Measurements from ENCODE around the gene SETDB1.

SETDB1 gene

GRCh38 chr1:150902751-150903150 is 23.4 kb upstream of the SETDB1 start:
- WGBS = 100% methylated on average over 1 of the region's 1 CpG

GRCh38 chr1:150905301-150905700 is 20.9 kb upstream of the SETDB1 start:
- Histone ChIP-seq H3K4me3 (ENCODE audit: low read length) (no peak overlapping the region), H3K36me3 (ENCODE audit: insufficient read depth, low read length) (no peaks in the 10 kb centered on the region), H3K27me3 (ENCODE audit: insufficient read depth, low read length) (no peaks in the 10 kb centered on the region), H3K9me3 (ENCODE audit: insufficient read depth, low read depth, low read length) (no peaks in the 10 kb centered on the region), H3K9ac (ENCODE audit: low read depth, low read length) (no peak overlapping the region), H3K27ac (ENCODE audit: low read depth, low read length) (no peak overlapping the region), H3K4me1 (ENCODE audit: insufficient read depth, low read length) (no peaks in the 10 kb centered on the region)
- WGBS = 96% methylated on average over 6 of the region's 6 CpGs

More at GRCh38 chr1:150902751-150903150, 23.4 kb upstream of the SETDB1 start:
- no peaks in the 10 kb centered on the region for H3K36me3 ChIP-seq (ENCODE audit: insufficient read depth, low read length)
- H3K4me3 ChIP-seq (ENCODE audit: low read length) = no peak overlapping the region
- H3K27me3 ChIP-seq (ENCODE audit: insufficient read depth, low read length) = no peaks in the 10 kb centered on the region
- no peak overlapping the region for H3K9ac ChIP-seq (ENCODE audit: low read depth, low read length)
- no peak overlapping the region for H3K27ac ChIP-seq (ENCODE audit: low read depth, low read length)
- no peaks in the 10 kb centered on the region for H3K4me1 ChIP-seq (ENCODE audit: insufficient read depth, low read length)
- 0 out of 2 replicates have a peak, but pooled peaks cover 6% of the 10 kb centered on the region for H3K9me3 ChIP-seq (ENCODE audit: insufficient read depth, low read depth, low read length)

- no peaks in the 10 kb centered on the region for H3K27me3 ChIP-seq (ENCODE audit: insufficient read depth, low read length)
- H3K36me3 ChIP-seq (ENCODE audit: insufficient read depth, low read length) = no peaks in the 10 kb centered on the region
- no peaks in the 10 kb centered on the region for H3K4me1 ChIP-seq (ENCODE audit: insufficient read depth, low read length)
- H3K4me3 ChIP-seq (ENCODE audit: low read length) = no peak overlapping the region
- H3K9me3 ChIP-seq (ENCODE audit: insufficient read depth, low read depth, low read length) = no peaks in the 10 kb centered on the region
- no CpG with 5 or more reads among the region's 1 CpG for WGBS
- H3K27ac ChIP-seq (ENCODE audit: low read depth, low read length) = no peak overlapping the region
- no peak overlapping the region for H3K9ac ChIP-seq (ENCODE audit: low read depth, low read length)
Observed at GRCh38 chr1:150906329-150906728, 19.8 kb upstream of the SETDB1 start.

- no peak overlapping the region for H3K27ac ChIP-seq (ENCODE audit: low read depth, low read length)
Observed at GRCh38 chr1:150906813-150907212, 19.4 kb upstream of the SETDB1 start.

GRCh38 chr1:150909585-150910180 is 16.5 kb upstream of the SETDB1 start:
- peaks cover 11% of the 10 kb centered on the region for H3K4me1 ChIP-seq (ENCODE audit: insufficient read depth, low read length)
- WGBS = 88% methylated on average over 2 of the region's 4 CpGs
- no peaks in the 10 kb centered on the region for H3K27me3 ChIP-seq (ENCODE audit: insufficient read depth, low read length)
- no peak overlapping the region for H3K4me3 ChIP-seq (ENCODE audit: low read length)
- no peaks in the 10 kb centered on the region for H3K36me3 ChIP-seq (ENCODE audit: insufficient read depth, low read length)
- no peak overlapping the region for H3K27ac ChIP-seq (ENCODE audit: low read depth, low read length)
- no peak overlapping the region for H3K9ac ChIP-seq (ENCODE audit: low read depth, low read length)
- no peaks in the 10 kb centered on the region for H3K9me3 ChIP-seq (ENCODE audit: insufficient read depth, low read depth, low read length)

More at GRCh38 chr1:150906813-150907212, 19.4 kb upstream of the SETDB1 start:
- H3K9me3 ChIP-seq (ENCODE audit: insufficient read depth, low read depth, low read length) = no peaks in the 10 kb centered on the region
- no peak overlapping the region for H3K9ac ChIP-seq (ENCODE audit: low read depth, low read length)
- no peaks in the 10 kb centered on the region for H3K36me3 ChIP-seq (ENCODE audit: insufficient read depth, low read length)
- H3K4me3 ChIP-seq (ENCODE audit: low read length) = no peak overlapping the region
- H3K27me3 ChIP-seq (ENCODE audit: insufficient read depth, low read length) = no peaks in the 10 kb centered on the region
- 91% methylated on average over 2 of the region's 2 CpGs for WGBS
- H3K4me1 ChIP-seq (ENCODE audit: insufficient read depth, low read length) = no peaks in the 10 kb centered on the region

GRCh38 chr1:150912623-150913022 is 13.5 kb upstream of the SETDB1 start:
- Histone ChIP-seq H3K27me3 (ENCODE audit: insufficient read depth, low read length) (no peaks in the 10 kb centered on the region), H3K36me3 (ENCODE audit: insufficient read depth, low read length) (no peaks in the 10 kb centered on the region), H3K9me3 (ENCODE audit: insufficient read depth, low read depth, low read length) (no peaks in the 10 kb centered on the region), H3K4me1 (ENCODE audit: insufficient read depth, low read length) (peaks cover 11% of the 10 kb centered on the region), H3K27ac (ENCODE audit: low read depth, low read length) (0 out of 2 replicates have a peak overlapping the region, but pooled peaks have one; percentile 23), H3K9ac (ENCODE audit: low read depth, low read length) (no peak overlapping the region), H3K4me3 (ENCODE audit: low read length) (no peak overlapping the region)

GRCh38 chr1:150917387-150917786 is 8.8 kb upstream of the SETDB1 start:
- WGBS = 93% methylated on average over 7 of the region's 7 CpGs
- H3K4me3 ChIP-seq (ENCODE audit: low read length) = no peak overlapping the region

GRCh38 chr1:150922519-150922975 is 3.6 kb upstream of the SETDB1 start:
- no CpG with 5 or more reads among the region's 2 CpGs for WGBS

More at GRCh38 chr1:150917387-150917786, 8.8 kb upstream of the SETDB1 start:
- Histone ChIP-seq H3K27ac (ENCODE audit: low read depth, low read length) (no peak overlapping the region), H3K9ac (ENCODE audit: low read depth, low read length) (no peak overlapping the region), H3K27me3 (ENCODE audit: insufficient read depth, low read length) (no peaks in the 10 kb centered on the region), H3K4me1 (ENCODE audit: insufficient read depth, low read length) (peaks cover 11% of the 10 kb centered on the region), H3K36me3 (ENCODE audit: insufficient read depth, low read length) (no peaks in the 10 kb centered on the region), H3K9me3 (ENCODE audit: insufficient read depth, low read depth, low read length) (no peaks in the 10 kb centered on the region)

GRCh38 chr1:150925080-150925479 is 1.1 kb upstream of the SETDB1 start:
- Histone ChIP-seq H3K4me1 (ENCODE audit: insufficient read depth, low read length) (peaks cover 8% of the 10 kb centered on the region), H3K36me3 (ENCODE audit: insufficient read depth, low read length) (peaks cover 26% of the 10 kb centered on the region), H3K9me3 (ENCODE audit: insufficient read depth, low read depth, low read length) (0 out of 2 replicates have a peak, but pooled peaks cover 2% of the 10 kb centered on the region), H3K4me3 (ENCODE audit: low read length) (no peak overlapping the region), H3K27me3 (ENCODE audit: insufficient read depth, low read length) (no peaks in the 10 kb centered on the region), H3K27ac (ENCODE audit: low read depth, low read length) (no peak overlapping the region), H3K9ac (ENCODE audit: low read depth, low read length) (no peak overlapping the region)
- 91% methylated on average over 19 of the region's 23 CpGs for WGBS

More at GRCh38 chr1:150922519-150922975, 3.6 kb upstream of the SETDB1 start:
- H3K27ac ChIP-seq (ENCODE audit: low read depth, low read length) = no peak overlapping the region
- no peak overlapping the region for H3K4me3 ChIP-seq (ENCODE audit: low read length)
- peaks cover 8% of the 10 kb centered on the region for H3K4me1 ChIP-seq (ENCODE audit: insufficient read depth, low read length)
- H3K9me3 ChIP-seq (ENCODE audit: insufficient read depth, low read depth, low read length) = no peaks in the 10 kb centered on the region
- peaks cover 3% of the 10 kb centered on the region for H3K36me3 ChIP-seq (ENCODE audit: insufficient read depth, low read length)
- no peaks in the 10 kb centered on the region for H3K27me3 ChIP-seq (ENCODE audit: insufficient read depth, low read length)
- H3K9ac ChIP-seq (ENCODE audit: low read depth, low read length) = no peak overlapping the region

- Histone ChIP-seq H3K27me3 (ENCODE audit: insufficient read depth, low read length) (no peaks in the 10 kb centered on the region), H3K4me3 (ENCODE audit: low read length) (no peak overlapping the region), H3K4me1 (ENCODE audit: insufficient read depth, low read length) (peaks cover 2% of the 10 kb centered on the region), H3K36me3 (ENCODE audit: insufficient read depth, low read length) (peaks cover 50% of the 10 kb centered on the region), H3K9ac (ENCODE audit: low read depth, low read length) (no peak overlapping the region), H3K9me3 (ENCODE audit: insufficient read depth, low read depth, low read length) (peaks cover 7% of the 10 kb centered on the region; the same call in 1 of the 2 replicates), H3K27ac (ENCODE audit: low read depth, low read length) (no peak overlapping the region)
- 95% methylated on average over 4 of the region's 4 CpGs for WGBS
Observed at GRCh38 chr1:150927624-150928023, 1.5 kb downstream of the SETDB1 start.

- Histone ChIP-seq H3K27ac (ENCODE audit: low read depth, low read length) (no peak overlapping the region), H3K4me1 (ENCODE audit: insufficient read depth, low read length) (no peaks in the 10 kb centered on the region), H3K27me3 (ENCODE audit: insufficient read depth, low read length) (no peaks in the 10 kb centered on the region), H3K4me3 (ENCODE audit: low read length) (no peak overlapping the region), H3K9me3 (ENCODE audit: insufficient read depth, low read depth, low read length) (peaks cover 7% of the 10 kb centered on the region; the same call in 1 of the 2 replicates), H3K36me3 (ENCODE audit: insufficient read depth, low read length) (peaks cover 56% of the 10 kb centered on the region), H3K9ac (ENCODE audit: low read depth, low read length) (no peak overlapping the region)
- 98% methylated on average over 2 of the region's 3 CpGs for WGBS
Observed at GRCh38 chr1:150928286-150928685, 2.1 kb downstream of the SETDB1 start.
